Transverse colon (tissue), 4 donors: Measurements from ENCODE around the gene TUBB2B. TPM values are rescaled to one million over a fixed set of nuclear protein-coding genes. Genes with fewer than 3 reads are reported as not detected.

ENCODE experiments used
- DNase-seq: peaks from one replicate; pipeline ENCODE4 v3.0.0-alpha.2; 2019
- H3K27ac ChIP-seq, 4 donors: fragments of 200-600 bp; sonication (generic); 2 replicates each; pipeline ENCODE4 v1.5.1; 2016 to 2018; ENCODE audit warnings: inconsistent platforms in 4 of 4
- H3K27me3 ChIP-seq: fragments of 200-600 bp; sonication (generic); 2 replicates; pipeline ENCODE4 v1.5.1; 2017; ENCODE audit warnings: inconsistent platforms
- H3K36me3 ChIP-seq, 4 donors: fragments of 200-600 bp; sonication (generic); 2 replicates each; pipeline ENCODE4 v1.5.1; 2017 to 2019; ENCODE audit warnings: inconsistent platforms in 4 of 4
- H3K4me1 ChIP-seq, 4 donors: fragments of 200-600 bp; sonication (generic); 2 replicates each; pipeline ENCODE4 v1.5.1; 2017 to 2020; ENCODE audit warnings: inconsistent platforms in 4 of 4
- H3K4me3 ChIP-seq, 4 donors: fragments of 200-600 bp; sonication (generic); 1 replicate in 1 of 4; 2 replicates in 3 of 4; pipeline versions ENCODE4 v1.5.1 to v1.6.1; 2017 to 2019; ENCODE audit warnings: inconsistent platforms in 4 of 4
- H3K9me3 ChIP-seq, 2 donors: fragments of 200-600 bp; sonication (generic); 2 replicates each; pipeline ENCODE4 v1.5.1; 2017 to 2019; ENCODE audit warnings: inconsistent platforms in 2 of 2
- CTCF ChIP-seq, 5 experiments: fragments of 200-600 bp in 3 of 5; fragments of 450-650 bp in 2 of 5; sonication (generic) in 3 of 5; IDR thresholded peaks; 1 replicate in 2 of 5; 2 replicates in 3 of 5; pipeline ENCODE4 v1.5.1; 2016 to 2017; ENCODE audit warnings: antibody characterized with exemption in 5 of 5, inconsistent platforms in 3 of 5, mild to moderate bottlenecking in 2 of 5, moderate library complexity in 1 of 5
- EP300 ChIP-seq: sonication (generic); formaldehyde crosslinking; IDR thresholded peaks from one replicate; pipeline ENCODE4 v1.6.1; 2017; ENCODE audit warnings: antibody characterized with exemption, low read depth
- POLR2A ChIP-seq: fragments of 450-650 bp; IDR thresholded peaks from one replicate; pipeline ENCODE4 v1.6.1; 2016; ENCODE audit warnings: antibody characterized with exemption, mild to moderate bottlenecking, moderate library complexity
- POLR2AphosphoS5 ChIP-seq, 3 donors: sonication (generic); formaldehyde crosslinking; IDR thresholded peaks; one replicate each; pipeline ENCODE4 v1.6.1; 2016; ENCODE audit warnings: antibody characterized with exemption in 3 of 3
- WGBS, 2 donors: methylation state at CpG; one replicate each; pipeline ENCODE4 v1.1.5; 2018; ENCODE audit warnings: low coverage in 1 of 2; 5-methylcytosine and 5-hydroxymethylcytosine counted together
- in situ Hi-C, 4 donors: fragments of 200-750 bp; cut with MboI; loops; one replicate each; pipeline versions ENCODE4 v1.15.0 to v1.15.1; 2017; ENCODE audit warnings: low sequenced_read_pairs in 3 of 4, low pct_ligation_motif_present in 1 of 4, low pct_unique_long_range_greater_than_20kb in 1 of 4
- intact Hi-C: fragments of 100-400 bp; cut with DNase I; formaldehyde crosslinking; loops from one replicate; pipeline ENCODE4 v1.15.1; 2023; ENCODE audit warnings: low total_unique reads
- total RNA-seq, 4 donors: library from RNA; depleted of rRNA; stranded (reverse); fragments of >200 nt; gene quantifications; one replicate each; pipeline ENCODE4 v1.1.0, GENCODE V29; 2016

Gene TUBB2B
- total RNA-seq, 4 donors from 2014 or later: 2.9 to 14.9 (median 9.4) TPM

DNA sequence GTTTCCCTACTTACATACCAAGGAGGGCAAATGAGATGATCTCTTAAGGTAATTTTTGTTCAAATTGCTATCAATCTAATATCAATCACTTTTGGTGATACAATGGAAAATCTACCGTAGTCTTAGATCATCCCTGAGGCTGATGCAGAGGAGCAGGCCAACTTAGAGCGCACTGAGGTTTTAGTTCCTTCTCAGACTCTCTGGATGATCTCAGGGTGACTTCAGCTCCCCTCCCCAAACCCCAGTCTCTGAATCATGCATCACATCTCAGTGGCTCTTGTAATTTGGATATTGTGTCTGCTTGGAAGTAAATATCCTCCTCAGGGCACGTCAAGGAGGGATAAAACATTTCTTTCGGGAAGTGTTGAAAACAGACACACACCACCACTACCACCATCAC, 5.9 kb downstream of the TUBB2B start:
- intact Hi-C loops: no loop called here
- H3K27ac ChIP-seq: no peak overlapping the region
- H3K36me3 ChIP-seq: no peaks in the 10 kb centered on the region
- H3K27me3 ChIP-seq: peaks cover 37% of the 10 kb centered on the region
- in situ Hi-C loops: no loop called here
- no peak for DNase-seq
- TF ChIP-seq EP300: no peak
- TF ChIP-seq POLR2AphosphoS5 (IDR thresholded peaks at IDR 0.05): no peak
- no peak for TF ChIP-seq POLR2A
- TF ChIP-seq CTCF (IDR thresholded peaks at IDR 0.05): no peak
- no peaks in the 10 kb centered on the region for H3K9me3 ChIP-seq
- H3K4me1 ChIP-seq: peaks cover 0 to 2% (median 2%) of the 10 kb centered on the region in 4 donors
- 91% methylated on average over 4 of the region's 4 CpGs; no CpG with 5 or more reads in 1 of the 2 donors for WGBS, 2 donors
- H3K4me3 ChIP-seq: no peak overlapping the region

DNA sequence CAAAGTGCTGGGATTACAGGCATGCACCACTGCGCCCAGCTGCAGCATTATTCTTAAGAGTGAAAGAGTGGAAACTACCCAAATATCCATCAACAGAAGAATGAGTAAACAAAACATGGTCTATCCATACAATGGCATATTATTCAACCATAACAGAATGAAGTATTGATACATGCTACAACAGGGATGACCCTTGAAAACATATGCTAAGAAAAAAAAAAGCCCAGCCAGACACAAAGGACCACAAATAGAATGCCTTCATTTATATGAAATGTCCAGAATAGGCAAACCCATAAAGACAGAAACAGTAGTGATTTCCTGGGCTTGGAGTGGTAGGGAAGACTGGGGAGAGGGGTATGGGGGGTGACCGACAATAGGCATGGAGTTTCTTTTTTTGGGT, 7.1 kb downstream of the TUBB2B start:
- H3K4me3 ChIP-seq: no peak overlapping the region
- H3K9me3 ChIP-seq: no peaks in the 10 kb centered on the region
- no peaks in the 10 kb centered on the region for H3K36me3 ChIP-seq
- H3K4me1 ChIP-seq: no peaks in the 10 kb centered on the region
- TF ChIP-seq EP300 (no peak), POLR2A (no peak), POLR2AphosphoS5 (IDR thresholded peaks at IDR 0.05) (no peak), CTCF (IDR thresholded peaks at IDR 0.05) (no peak)
- intact Hi-C loops: no loop called here
- WGBS, 2 donors: 79 to 88% methylated on average over 2 of the region's 2 CpGs
- DNase-seq: no peak
- no peak overlapping the region for H3K27ac ChIP-seq
- H3K27me3 ChIP-seq: peaks cover 27% of the 10 kb centered on the region
- in situ Hi-C loops: no loop called here

GRCh38 chr6:3218266-3218665, 9.2 kb downstream of the TUBB2B start:
- no peaks in the 10 kb centered on the region for H3K9me3 ChIP-seq
- intact Hi-C loops (no loop called here), in situ Hi-C loops (no loop called here)
- TF ChIP-seq EP300: no peak
- no peak for TF ChIP-seq POLR2A
- TF ChIP-seq POLR2AphosphoS5 (IDR thresholded peaks at IDR 0.05): no peak
- TF ChIP-seq CTCF (IDR thresholded peaks at IDR 0.05): no peak
- H3K27ac ChIP-seq: no peak overlapping the region
- 92 to 93% methylated on average over 10 of the region's 10 CpGs for WGBS, 2 donors
- peaks cover 21% of the 10 kb centered on the region for H3K27me3 ChIP-seq
- H3K4me1 ChIP-seq: no peaks in the 10 kb centered on the region
- no peak for DNase-seq
- H3K36me3 ChIP-seq: no peaks in the 10 kb centered on the region
- H3K4me3 ChIP-seq: no peak overlapping the region

DNA sequence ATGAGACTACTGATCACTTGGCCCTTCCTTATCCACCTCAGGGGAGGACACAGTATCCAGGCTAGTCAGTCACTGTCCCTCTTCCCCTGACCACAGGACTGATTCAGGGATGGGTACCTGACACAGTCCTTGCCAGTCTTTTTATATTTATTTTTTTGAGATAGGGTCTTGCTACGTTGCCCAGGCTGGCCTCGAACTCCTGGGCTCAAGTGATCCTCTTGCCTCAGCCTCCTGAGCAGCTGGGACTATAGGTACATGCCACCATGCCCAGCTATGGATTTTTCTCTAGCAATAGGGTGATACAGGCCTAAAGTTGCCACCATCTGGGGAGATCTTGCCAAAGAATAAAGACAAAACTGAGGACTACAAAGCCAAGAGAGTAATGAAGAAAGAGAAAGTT, 10.2 kb downstream of the TUBB2B start:
- TF ChIP-seq CTCF (IDR thresholded peaks at IDR 0.05): no peak
- no peak overlapping the region for H3K27ac ChIP-seq
- H3K9me3 ChIP-seq: no peaks in the 10 kb centered on the region
- no peaks in the 10 kb centered on the region for H3K4me1 ChIP-seq
- no peaks in the 10 kb centered on the region for H3K36me3 ChIP-seq
- in situ Hi-C loops: no loop called here
- 93 to 100% methylated on average over 2 of the region's 2 CpGs for WGBS, 2 donors
- no peak overlapping the region for H3K4me3 ChIP-seq
- DNase-seq: no peak
- intact Hi-C loops: no loop called here
- H3K27me3 ChIP-seq: peaks cover 21% of the 10 kb centered on the region
